Panc1 (cell line): ENCODE results near the gene ANO9. TPM values are rescaled to one million over a fixed set of nuclear protein-coding genes. Genes with fewer than 3 reads are reported as not detected.

Source experiments
- ATAC-seq: fragments of 200-7000 bp; cut with Tn5 transposase; 2 replicates; pipeline ENCODE4 v1.9.1; 2020; ENCODE audit warnings: mild to moderate bottlenecking, moderate library complexity
- BruUV-seq: library from RNA; stranded (reverse); fragments of 400-500 nt; replicated peaks from 2 replicates; lab custom pipeline; 2021; lab: Mats Ljungman, UMichigan
- CTCF ChIA-PET: fragments of 300-600 bp; sonication (Branson Sonifier 250); formaldehyde crosslinking; loops from one replicate; lab custom pipeline; 2022; ENCODE audit warnings: antibody characterized with exemption; lab: Charles Lee
- POLR2A ChIA-PET: fragments of 300-600 bp; sonication (Branson Sonifier 250); formaldehyde crosslinking; loops from one replicate; lab custom pipeline; 2022; ENCODE audit warnings: antibody characterized with exemption; lab: Charles Lee
- DNase-seq: peaks from one replicate; pipeline ENCODE4 v3.0.0-alpha.2; 2010; ENCODE audit warnings: low read depth, low spot score
- H3K27ac ChIP-seq: 2 replicates; pipeline ENCODE4 v1.5.1; 2011; ENCODE audit warnings: mild to moderate bottlenecking, low read length, inconsistent platforms
- H3K27me3 ChIP-seq: fragments of 200-500 bp; sonication (Bioruptor generic); 2 replicates; pipeline ENCODE4 v1.6.0; 2014; ENCODE audit warnings: low read length, inconsistent platforms; ENCODE audit not compliant: control insufficient read depth, insufficient read depth
- H3K36me3 ChIP-seq: fragments of 200-500 bp; sonication (Bioruptor generic); 2 replicates; pipeline ENCODE4 v1.5.1; 2014; ENCODE audit warnings: inconsistent platforms, mild to moderate bottlenecking, low read length, moderate library complexity; ENCODE audit not compliant: control insufficient read depth, insufficient read depth
- H3K4me1 ChIP-seq: 2 replicates; pipeline ENCODE4 v1.5.1; 2011; ENCODE audit warnings: inconsistent platforms, mild to moderate bottlenecking, low read length, moderate library complexity; ENCODE audit not compliant: control insufficient read depth, insufficient read depth
- H3K4me3 ChIP-seq, 2 experiments: 2 replicates each; pipeline ENCODE4 v1.5.1; 2011 to 2012; ENCODE audit warnings: low read depth in 2 of 2, low read length in 2 of 2, mild to moderate bottlenecking in 2 of 2, inconsistent platforms in 1 of 2, moderate library complexity in 1 of 2
- H3K9me3 ChIP-seq: fragments of 200-500 bp; sonication (Bioruptor generic); 2 replicates; pipeline ENCODE4 v1.5.1; 2014; ENCODE audit warnings: low read depth, mild to moderate bottlenecking, inconsistent platforms, low read length, moderate library complexity; ENCODE audit not compliant: control insufficient read depth, insufficient read depth
- POLR2AphosphoS5 ChIP-seq: IDR thresholded peaks from 2 replicates; pipeline ENCODE4 v1.6.1; 2012; ENCODE audit warnings: mild to moderate bottlenecking, low read depth, low read length, moderate library complexity
- SIN3A ChIP-seq: IDR thresholded peaks from 2 replicates; pipeline ENCODE4 v1.6.1; 2012; ENCODE audit warnings: low read depth, mild to moderate bottlenecking, low read length, moderate library complexity, borderline replicate concordance; ENCODE audit not compliant: insufficient read depth
- TCF7L2 ChIP-seq: IDR thresholded peaks from 2 replicates; pipeline ENCODE4 v1.6.1; 2011; ENCODE audit warnings: mild to moderate bottlenecking, low read depth, low read length, inconsistent platforms
- in situ Hi-C: cut with HindIII; loops from 2 replicates; pipeline ENCODE4 v1.10.0; 2016; ENCODE audit warnings: low sequenced_read_pairs, low pct_unique_long_range_greater_than_20kb
- intact Hi-C: fragments of 100-400 bp; cut with micrococcal nuclease; formaldehyde crosslinking; loops from one replicate; pipeline ENCODE4 v1.10.0; 2022; ENCODE audit not compliant: unreplicated experiment
- total RNA-seq: library from RNA; stranded (reverse); gene quantifications from one replicate; pipeline ENCODE4 v1.2.1, GENCODE V29; 2021; ENCODE audit not compliant: unreplicated experiment
- TF ChIP-seq, protein P1 (sequence below): fragments of 450-650 bp; IDR thresholded peaks from 2 replicates; pipeline ENCODE4 v1.5.1; 2017; ENCODE audit warnings: mild to moderate bottlenecking
- TF ChIP-seq, protein P2 (sequence below), 2 experiments: IDR thresholded peaks; 2 replicates each; pipeline ENCODE4 v1.6.1; 2011 to 2012; ENCODE audit warnings: low read depth in 2 of 2, control low read depth in 1 of 2, low read length in 1 of 2, mild to moderate bottlenecking in 1 of 2, moderate library complexity in 1 of 2; ENCODE audit not compliant: insufficient read depth in 1 of 2

ANO9 gene
- total RNA-seq, 1 experiment from 2014 or later: 61.4 TPM

DNA sequence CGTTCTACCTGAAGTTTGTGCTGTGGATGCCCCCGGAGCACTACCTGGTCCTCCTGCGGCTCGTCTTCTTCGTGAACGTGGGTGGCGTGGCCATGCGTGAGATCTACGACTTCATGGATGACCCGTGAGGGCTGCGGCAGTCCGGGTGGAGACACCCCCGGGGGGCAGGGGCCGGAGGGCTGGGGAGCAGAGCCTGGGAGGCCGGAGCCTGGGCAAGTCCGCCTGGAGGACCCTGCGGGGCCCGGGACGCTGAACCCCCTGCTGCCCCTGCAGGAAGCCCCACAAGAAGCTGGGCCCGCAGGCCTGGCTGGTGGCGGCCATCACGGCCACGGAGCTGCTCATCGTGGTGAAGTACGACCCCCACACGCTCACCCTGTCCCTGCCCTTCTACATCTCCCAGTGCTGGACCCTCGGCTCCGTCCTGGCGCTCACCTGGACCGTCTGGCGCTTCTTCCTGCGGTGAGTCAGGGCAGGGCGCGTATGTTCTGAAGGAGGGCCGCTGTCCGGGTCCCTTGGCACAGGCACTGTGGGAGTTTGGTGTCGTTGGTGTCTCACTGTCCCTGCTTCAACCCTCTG is 47.9 kb upstream of the ANO9 start:
- intact Hi-C loops (no loop called here), in situ Hi-C loops (no loop called here)
- no peaks in the 10 kb centered on the region for H3K4me1 ChIP-seq
- DNase-seq (no peak), ATAC-seq (no peak)
- H3K27me3 ChIP-seq: no peaks in the 10 kb centered on the region
- no peak overlapping the region for H3K4me3 ChIP-seq
- POLR2A ChIA-PET: no interaction called here
- BruUV-seq: no TSS peak
- no peaks in the 10 kb centered on the region for H3K9me3 ChIP-seq
- H3K36me3 ChIP-seq: 0 out of 2 replicates have a peak, but pooled peaks cover 4% of the 10 kb centered on the region
- TF ChIP-seq, protein P1, sequence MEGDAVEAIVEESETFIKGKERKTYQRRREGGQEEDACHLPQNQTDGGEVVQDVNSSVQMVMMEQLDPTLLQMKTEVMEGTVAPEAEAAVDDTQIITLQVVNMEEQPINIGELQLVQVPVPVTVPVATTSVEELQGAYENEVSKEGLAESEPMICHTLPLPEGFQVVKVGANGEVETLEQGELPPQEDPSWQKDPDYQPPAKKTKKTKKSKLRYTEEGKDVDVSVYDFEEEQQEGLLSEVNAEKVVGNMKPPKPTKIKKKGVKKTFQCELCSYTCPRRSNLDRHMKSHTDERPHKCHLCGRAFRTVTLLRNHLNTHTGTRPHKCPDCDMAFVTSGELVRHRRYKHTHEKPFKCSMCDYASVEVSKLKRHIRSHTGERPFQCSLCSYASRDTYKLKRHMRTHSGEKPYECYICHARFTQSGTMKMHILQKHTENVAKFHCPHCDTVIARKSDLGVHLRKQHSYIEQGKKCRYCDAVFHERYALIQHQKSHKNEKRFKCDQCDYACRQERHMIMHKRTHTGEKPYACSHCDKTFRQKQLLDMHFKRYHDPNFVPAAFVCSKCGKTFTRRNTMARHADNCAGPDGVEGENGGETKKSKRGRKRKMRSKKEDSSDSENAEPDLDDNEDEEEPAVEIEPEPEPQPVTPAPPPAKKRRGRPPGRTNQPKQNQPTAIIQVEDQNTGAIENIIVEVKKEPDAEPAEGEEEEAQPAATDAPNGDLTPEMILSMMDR: no peak
- no peak for TF ChIP-seq TCF7L2
- TF ChIP-seq, protein P2, sequence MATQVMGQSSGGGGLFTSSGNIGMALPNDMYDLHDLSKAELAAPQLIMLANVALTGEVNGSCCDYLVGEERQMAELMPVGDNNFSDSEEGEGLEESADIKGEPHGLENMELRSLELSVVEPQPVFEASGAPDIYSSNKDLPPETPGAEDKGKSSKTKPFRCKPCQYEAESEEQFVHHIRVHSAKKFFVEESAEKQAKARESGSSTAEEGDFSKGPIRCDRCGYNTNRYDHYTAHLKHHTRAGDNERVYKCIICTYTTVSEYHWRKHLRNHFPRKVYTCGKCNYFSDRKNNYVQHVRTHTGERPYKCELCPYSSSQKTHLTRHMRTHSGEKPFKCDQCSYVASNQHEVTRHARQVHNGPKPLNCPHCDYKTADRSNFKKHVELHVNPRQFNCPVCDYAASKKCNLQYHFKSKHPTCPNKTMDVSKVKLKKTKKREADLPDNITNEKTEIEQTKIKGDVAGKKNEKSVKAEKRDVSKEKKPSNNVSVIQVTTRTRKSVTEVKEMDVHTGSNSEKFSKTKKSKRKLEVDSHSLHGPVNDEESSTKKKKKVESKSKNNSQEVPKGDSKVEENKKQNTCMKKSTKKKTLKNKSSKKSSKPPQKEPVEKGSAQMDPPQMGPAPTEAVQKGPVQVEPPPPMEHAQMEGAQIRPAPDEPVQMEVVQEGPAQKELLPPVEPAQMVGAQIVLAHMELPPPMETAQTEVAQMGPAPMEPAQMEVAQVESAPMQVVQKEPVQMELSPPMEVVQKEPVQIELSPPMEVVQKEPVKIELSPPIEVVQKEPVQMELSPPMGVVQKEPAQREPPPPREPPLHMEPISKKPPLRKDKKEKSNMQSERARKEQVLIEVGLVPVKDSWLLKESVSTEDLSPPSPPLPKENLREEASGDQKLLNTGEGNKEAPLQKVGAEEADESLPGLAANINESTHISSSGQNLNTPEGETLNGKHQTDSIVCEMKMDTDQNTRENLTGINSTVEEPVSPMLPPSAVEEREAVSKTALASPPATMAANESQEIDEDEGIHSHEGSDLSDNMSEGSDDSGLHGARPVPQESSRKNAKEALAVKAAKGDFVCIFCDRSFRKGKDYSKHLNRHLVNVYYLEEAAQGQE (IDR thresholded peaks at IDR 0.05; ENCODE audit: insufficient read depth in 1 of 2, low read depth in 2 of 2, low read length in 1 of 2): no peak
- TF ChIP-seq SIN3A: no peak
- TF ChIP-seq POLR2AphosphoS5: no peak
- CTCF ChIA-PET: no interaction called here
- no peak overlapping the region for H3K27ac ChIP-seq

DNA sequence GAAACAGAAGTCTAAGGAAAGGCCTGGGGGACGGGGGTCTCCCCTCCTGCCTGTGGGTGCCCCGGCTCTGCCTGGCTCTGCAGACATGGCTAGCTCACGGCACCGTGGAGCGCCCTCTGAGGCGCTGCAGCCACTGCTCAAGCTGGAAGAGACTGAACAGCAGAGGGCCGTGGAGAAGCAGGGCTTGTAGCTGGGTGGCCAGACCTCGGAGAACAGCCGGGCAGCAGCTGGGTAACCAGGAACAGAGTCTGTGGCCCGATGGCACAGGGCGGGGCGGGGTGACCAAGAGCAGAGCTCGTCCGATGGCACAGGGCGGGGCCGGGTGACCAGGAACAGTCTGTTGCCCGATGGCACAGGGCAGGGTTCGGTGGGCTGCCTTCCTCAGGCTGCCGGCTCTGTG is 47.2 kb upstream of the ANO9 start:
- in situ Hi-C loops (no loop called here), intact Hi-C loops (no loop called here)
- CTCF ChIA-PET: interaction anchor here (0.6 kb wide), 1 partner anchor 10 kb away, joined by 7 read pairs; no protein-coding TSS in a partner anchor
- Histone ChIP-seq H3K27ac (no peak overlapping the region), H3K27me3 (no peaks in the 10 kb centered on the region), H3K4me3 (no peak overlapping the region), H3K9me3 (no peaks in the 10 kb centered on the region), H3K4me1 (no peaks in the 10 kb centered on the region), H3K36me3 (no peaks in the 10 kb centered on the region)
- BruUV-seq: no TSS peak
- TF ChIP-seq TCF7L2 (no peak), SIN3A (no peak), POLR2AphosphoS5 (no peak)
- TF ChIP-seq, protein P1: no peak
- TF ChIP-seq, protein P2 (IDR thresholded peaks at IDR 0.05; ENCODE audit: insufficient read depth in 1 of 2, low read depth in 2 of 2, low read length in 1 of 2): no peak
- POLR2A ChIA-PET: no interaction called here
- DNase-seq: no peak
- ATAC-seq: peak; percentile 27
